K562 (cell line): Measurements from ENCODE around the gene GPR4. TPM values are rescaled to one million over a fixed set of nuclear protein-coding genes. Genes with fewer than 3 reads are reported as not detected.
A peak's percentile ranks its signal among the peaks of the same experiment; 100 is the strongest.

Experiments used
- ATF1 ChIP-seq, 2 experiments: fragments of 450-650 bp in 1 of 2; IDR thresholded peaks; 2 replicates each; pipeline ENCODE4 v1.6.1; 2016; ENCODE audit warnings: missing compliant biosample characterization in 1 of 2, missing genetic modification characterization in 1 of 2
- CHCHD3 ChIP-seq: fragments of 250-450 bp; sonication (Bioruptor Pico); IDR thresholded peaks from 2 replicates; pipeline ENCODE4 v2.1.2; 2022; ENCODE audit warnings: mild to moderate bottlenecking
- CREB3 ChIP-seq: fragments of 450-650 bp; conservative IDR thresholded peaks from 2 replicates; pipeline ENCODE4 v1.6.1; 2016; ENCODE audit warnings: missing genetic modification characterization, low read depth, mild to moderate bottlenecking, missing compliant biosample characterization, moderate library complexity
- HDAC2 ChIP-seq: fragments of 450-650 bp; IDR thresholded peaks from 2 replicates; pipeline ENCODE4 v1.6.1; 2016; ENCODE audit warnings: mild to moderate bottlenecking
- TFAM ChIP-seq: fragments of 250-450 bp; sonication (Bioruptor Pico); conservative IDR thresholded peaks from 2 replicates; pipeline ENCODE4 v1.5.0; 2021; ENCODE audit warnings: mild to moderate bottlenecking, moderate library complexity
- TRIM24 ChIP-seq, 2 experiments: fragments of 450-650 bp; IDR thresholded peaks; 2 replicates each; pipeline ENCODE4 v1.6.1; 2016
- ZKSCAN3 ChIP-seq: fragments of 250-450 bp; sonication (Bioruptor Pico); IDR thresholded peaks from 2 replicates; pipeline ENCODE4 v1.4.0; 2020
- polyA plus RNA-seq, 8 experiments: library from polyadenylated mRNA; depleted of rRNA in 4 of 8; stranded (reverse) in 5 of 8; unstranded in 3 of 8; fragments of >200 nt; fragmentation: Nextera tagmentation in 2 of 8; fragmentation: Illumina TruSeq in 1 of 8; extraction: Ambion mirVana in 2 of 8; extraction: Trizol in 1 of 8; gene quantifications; 2 replicates each; pipeline versions ENCODE4 v1.2.1 to v1.2.3, GENCODE V29; 2011 to 2014; ENCODE audit warnings: inconsistent platforms in 1 of 8, missing spikeins in 1 of 8
- total RNA-seq, 7 experiments: library from RNA; depleted of rRNA in 6 of 7; stranded (reverse); fragments of >200 nt in 6 of 7; fragmentation: Illumina TruSeq in 2 of 7; extraction: Trizol in 2 of 7; gene quantifications; 2 replicates each; pipeline versions ENCODE4 v1.2.1 to v1.2.3, GENCODE V29; 2011 to 2021; ENCODE audit warnings: low replicate concordance in 1 of 7
- TF ChIP-seq, protein P1 (sequence below): fragments of 200-800 bp; sonication (Bioruptor generic); IDR thresholded peaks from 2 replicates; pipeline ENCODE4 v1.6.1; 2016; ENCODE audit warnings: missing genetic modification characterization, missing compliant biosample characterization
- TF ChIP-seq, protein P2 (sequence below): fragments of 250-450 bp; sonication (Bioruptor Pico); IDR thresholded peaks from 2 replicates; pipeline ENCODE4 v1.5.0; 2020; ENCODE audit warnings: mild to moderate bottlenecking, borderline replicate concordance

The GPR4 gene
- total and polyA plus RNA-seq, 9 of the 15 experiments (the other 6 are each of a cell fraction or from before 2014, with no cell fraction given), result 0.03 to 0.09 (median 0.04) TPM; not detected in 5

- TF ChIP-seq, protein P1, sequence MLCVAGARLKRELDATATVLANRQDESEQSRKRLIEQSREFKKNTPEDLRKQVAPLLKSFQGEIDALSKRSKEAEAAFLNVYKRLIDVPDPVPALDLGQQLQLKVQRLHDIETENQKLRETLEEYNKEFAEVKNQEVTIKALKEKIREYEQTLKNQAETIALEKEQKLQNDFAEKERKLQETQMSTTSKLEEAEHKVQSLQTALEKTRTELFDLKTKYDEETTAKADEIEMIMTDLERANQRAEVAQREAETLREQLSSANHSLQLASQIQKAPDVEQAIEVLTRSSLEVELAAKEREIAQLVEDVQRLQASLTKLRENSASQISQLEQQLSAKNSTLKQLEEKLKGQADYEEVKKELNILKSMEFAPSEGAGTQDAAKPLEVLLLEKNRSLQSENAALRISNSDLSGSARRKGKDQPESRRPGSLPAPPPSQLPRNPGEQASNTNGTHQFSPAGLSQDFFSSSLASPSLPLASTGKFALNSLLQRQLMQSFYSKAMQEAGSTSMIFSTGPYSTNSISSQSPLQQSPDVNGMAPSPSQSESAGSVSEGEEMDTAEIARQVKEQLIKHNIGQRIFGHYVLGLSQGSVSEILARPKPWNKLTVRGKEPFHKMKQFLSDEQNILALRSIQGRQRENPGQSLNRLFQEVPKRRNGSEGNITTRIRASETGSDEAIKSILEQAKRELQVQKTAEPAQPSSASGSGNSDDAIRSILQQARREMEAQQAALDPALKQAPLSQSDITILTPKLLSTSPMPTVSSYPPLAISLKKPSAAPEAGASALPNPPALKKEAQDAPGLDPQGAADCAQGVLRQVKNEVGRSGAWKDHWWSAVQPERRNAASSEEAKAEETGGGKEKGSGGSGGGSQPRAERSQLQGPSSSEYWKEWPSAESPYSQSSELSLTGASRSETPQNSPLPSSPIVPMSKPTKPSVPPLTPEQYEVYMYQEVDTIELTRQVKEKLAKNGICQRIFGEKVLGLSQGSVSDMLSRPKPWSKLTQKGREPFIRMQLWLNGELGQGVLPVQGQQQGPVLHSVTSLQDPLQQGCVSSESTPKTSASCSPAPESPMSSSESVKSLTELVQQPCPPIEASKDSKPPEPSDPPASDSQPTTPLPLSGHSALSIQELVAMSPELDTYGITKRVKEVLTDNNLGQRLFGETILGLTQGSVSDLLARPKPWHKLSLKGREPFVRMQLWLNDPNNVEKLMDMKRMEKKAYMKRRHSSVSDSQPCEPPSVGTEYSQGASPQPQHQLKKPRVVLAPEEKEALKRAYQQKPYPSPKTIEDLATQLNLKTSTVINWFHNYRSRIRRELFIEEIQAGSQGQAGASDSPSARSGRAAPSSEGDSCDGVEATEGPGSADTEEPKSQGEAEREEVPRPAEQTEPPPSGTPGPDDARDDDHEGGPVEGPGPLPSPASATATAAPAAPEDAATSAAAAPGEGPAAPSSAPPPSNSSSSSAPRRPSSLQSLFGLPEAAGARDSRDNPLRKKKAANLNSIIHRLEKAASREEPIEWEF, result no peak
- TF ChIP-seq TRIM24 (IDR thresholded peaks at IDR 0.05), result no peak
- TF ChIP-seq HDAC2, result 0 out of 2 replicates have a peak, but pooled peaks have one; percentile 28
- TF ChIP-seq CREB3 (tag), result no peak
- TF ChIP-seq, protein P2, sequence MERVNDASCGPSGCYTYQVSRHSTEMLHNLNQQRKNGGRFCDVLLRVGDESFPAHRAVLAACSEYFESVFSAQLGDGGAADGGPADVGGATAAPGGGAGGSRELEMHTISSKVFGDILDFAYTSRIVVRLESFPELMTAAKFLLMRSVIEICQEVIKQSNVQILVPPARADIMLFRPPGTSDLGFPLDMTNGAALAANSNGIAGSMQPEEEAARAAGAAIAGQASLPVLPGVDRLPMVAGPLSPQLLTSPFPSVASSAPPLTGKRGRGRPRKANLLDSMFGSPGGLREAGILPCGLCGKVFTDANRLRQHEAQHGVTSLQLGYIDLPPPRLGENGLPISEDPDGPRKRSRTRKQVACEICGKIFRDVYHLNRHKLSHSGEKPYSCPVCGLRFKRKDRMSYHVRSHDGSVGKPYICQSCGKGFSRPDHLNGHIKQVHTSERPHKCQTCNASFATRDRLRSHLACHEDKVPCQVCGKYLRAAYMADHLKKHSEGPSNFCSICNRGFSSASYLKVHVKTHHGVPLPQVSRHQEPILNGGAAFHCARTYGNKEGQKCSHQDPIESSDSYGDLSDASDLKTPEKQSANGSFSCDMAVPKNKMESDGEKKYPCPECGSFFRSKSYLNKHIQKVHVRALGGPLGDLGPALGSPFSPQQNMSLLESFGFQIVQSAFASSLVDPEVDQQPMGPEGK (CRISPR knock-in tag), result no peak
- TF ChIP-seq ZKSCAN3 (CRISPR knock-in tag), result no peak
- TF ChIP-seq CHCHD3 (CRISPR knock-in tag), result no peak
- TF ChIP-seq TFAM (CRISPR knock-in tag), result no peak
- TF ChIP-seq ATF1 (CRISPR knock-in tag; IDR thresholded peaks at IDR 0.05), result no peak
- TF ChIP-seq ATF1 (tag; IDR thresholded peaks at IDR 0.05), result no peak
These were observed 41.3 kb upstream of the GPR4 start (continued) for GRCh38 chr19:45643024-45643926.
